Measurements from ENCODE around the gene TMEM176B.

- no peak for TF ChIP-seq CTCF (IDR thresholded peaks at IDR 0.05)
- no peak for TF ChIP-seq POLR2A (IDR thresholded peaks at IDR 0.05)
Observed at GRCh38 chr7:150759479-150759878, 40.7 kb downstream of the TMEM176B start.

Measured in lower leg skin (tissue), 3 donors.